Measurements from ENCODE around the gene RHOXF2B. TPM values are rescaled to one million over a fixed set of nuclear protein-coding genes. Genes with fewer than 3 reads are reported as not detected.

The RHOXF2B gene
- total RNA-seq, 1 experiment from 2014 or later = not detected

Other genes starting within 250 kb of the RHOXF2B start
- 4.1 and 4.5 TPM in 2 replicates for gene UPF3B, start 224.7 kb downstream of the RHOXF2B start, total RNA-seq (2014; rRNA removed; shearing (Covaris generic))
- 21.5 and 27.3 TPM in 2 replicates for gene RNF113A, start 206.0 kb downstream of the RHOXF2B start, total RNA-seq (2014; rRNA removed; shearing (Covaris generic))
- gene NDUFA1, start 205.9 kb downstream of the RHOXF2B start, total RNA-seq (2014; rRNA removed; shearing (Covaris generic)) = 45.8 and 102 TPM in 2 replicates
- not detected in 2 replicates for gene AKAP14, start 181.8 kb downstream of the RHOXF2B start, total RNA-seq (2014; rRNA removed; shearing (Covaris generic))
- gene NKAP, start 133.9 kb downstream of the RHOXF2B start, total RNA-seq (2014; rRNA removed; shearing (Covaris generic)) = 2.7 and 4.4 TPM in 2 replicates
- gene RHOXF1, start 38.2 kb upstream of the RHOXF2B start, total RNA-seq (2014; rRNA removed; shearing (Covaris generic)) = not detected in 2 replicates
- gene RHOXF2, start 80.9 kb upstream of the RHOXF2B start, total RNA-seq (2014; rRNA removed; shearing (Covaris generic)) = not detected in 2 replicates
- 9.4 and 12.3 TPM in 2 replicates for gene ZBTB33, start 173.1 kb upstream of the RHOXF2B start, total RNA-seq (2014; rRNA removed; shearing (Covaris generic))
- 0.03 TPM in 1 of 2 replicates, not detected in the other for gene TMEM255A, start 233.8 kb upstream of the RHOXF2B start, total RNA-seq (2014; rRNA removed; shearing (Covaris generic))

All from HT1080 (cell line).